CD4-positive, alpha-beta T cell treated with Interleukin-1 beta for 1 hour (primary cell): Measurements from ENCODE around the gene TIPARP.
"Not testable (repeated sequence)": the region's sequence is repeated elsewhere in the genome, so short reads cannot be mapped to it uniquely, and the experiment has no call there.

Source experiments
- DNase-seq, 2 donors: peaks; one replicate each; pipeline ENCODE4 v3.0.0-alpha.2; 2020 to 2022

Gene TIPARP

GRCh38 chr3:156648086-156648485 lies 26.3 kb upstream of the TIPARP start:
- DNase-seq = no peak

- DNase-seq = no peak
These were observed 24.7 kb upstream of the TIPARP start for GRCh38 chr3:156649681-156650080.

GRCh38 chr3:156652661-156653060 lies 21.7 kb upstream of the TIPARP start:
- not testable (repeated sequence) for DNase-seq

GRCh38 chr3:156654834-156655233 lies 19.6 kb upstream of the TIPARP start:
- DNase-seq = no peak

GRCh38 chr3:156655819-156656550 lies 18.4 kb upstream of the TIPARP start:
- DNase-seq = no peak

- DNase-seq = no peak
These were observed 16.9 kb upstream of the TIPARP start for GRCh38 chr3:156657440-156657839.

GRCh38 chr3:156657862-156658731 lies 16.3 kb upstream of the TIPARP start:
- no peak for DNase-seq

- no peak for DNase-seq
These were observed 15.7 kb upstream of the TIPARP start for GRCh38 chr3:156658732-156659090.

- no peak for DNase-seq
These were observed 15.1 kb upstream of the TIPARP start for GRCh38 chr3:156659260-156659659.

- DNase-seq = no peak
These were observed 13.2 kb upstream of the TIPARP start for GRCh38 chr3:156661155-156661554.

- no peak for DNase-seq
These were observed 10.2 kb upstream of the TIPARP start for GRCh38 chr3:156664011-156664830.

- peak in 1 of 2 donors; percentile 28 for DNase-seq
These were observed 9.6 kb upstream of the TIPARP start for GRCh38 chr3:156664831-156665178.

GRCh38 chr3:156665291-156665690 lies 9.1 kb upstream of the TIPARP start:
- DNase-seq = no peak

GRCh38 chr3:156666073-156666472 lies 8.3 kb upstream of the TIPARP start:
- DNase-seq = no peak

GRCh38 chr3:156668073-156668763 lies 6.2 kb upstream of the TIPARP start:
- no peak for DNase-seq

GRCh38 chr3:156670077-156670476 lies 4.3 kb upstream of the TIPARP start:
- no peak for DNase-seq

GRCh38 chr3:156670652-156671051 lies 3.7 kb upstream of the TIPARP start:
- no peak for DNase-seq

GRCh38 chr3:156673732-156674045 lies 701 bp upstream of the TIPARP start:
- no peak for DNase-seq

- peak; percentile 31 to 43 for DNase-seq
These were observed 780 bp downstream of the TIPARP start for GRCh38 chr3:156674911-156675829.

- DNase-seq = peak; percentile 25 to 51
These were observed 1.7 kb downstream of the TIPARP start for GRCh38 chr3:156675830-156676767.
